Measurements from ENCODE around the gene MAG.

MAG gene

DNA sequence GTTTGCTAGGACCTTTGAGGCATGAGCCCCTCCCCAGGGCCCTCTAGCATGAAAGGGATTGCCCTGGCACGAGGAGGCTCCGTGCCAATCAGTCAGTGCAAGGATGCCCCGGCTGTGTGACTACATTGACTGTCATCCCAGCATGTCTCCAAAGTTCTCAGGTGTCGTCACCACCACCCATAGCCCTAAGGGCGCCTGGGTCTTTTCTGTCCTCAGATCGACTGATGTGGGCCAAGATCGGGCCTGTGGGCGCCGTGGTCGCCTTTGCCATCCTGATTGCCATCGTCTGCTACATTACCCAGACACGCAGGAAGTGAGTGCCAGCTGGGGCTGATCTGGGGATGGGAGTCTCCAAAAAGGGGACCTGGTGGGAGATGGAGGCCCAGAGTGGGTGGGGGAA is 18.4 kb downstream of the MAG start:
- TF ChIP-seq, protein P1, sequence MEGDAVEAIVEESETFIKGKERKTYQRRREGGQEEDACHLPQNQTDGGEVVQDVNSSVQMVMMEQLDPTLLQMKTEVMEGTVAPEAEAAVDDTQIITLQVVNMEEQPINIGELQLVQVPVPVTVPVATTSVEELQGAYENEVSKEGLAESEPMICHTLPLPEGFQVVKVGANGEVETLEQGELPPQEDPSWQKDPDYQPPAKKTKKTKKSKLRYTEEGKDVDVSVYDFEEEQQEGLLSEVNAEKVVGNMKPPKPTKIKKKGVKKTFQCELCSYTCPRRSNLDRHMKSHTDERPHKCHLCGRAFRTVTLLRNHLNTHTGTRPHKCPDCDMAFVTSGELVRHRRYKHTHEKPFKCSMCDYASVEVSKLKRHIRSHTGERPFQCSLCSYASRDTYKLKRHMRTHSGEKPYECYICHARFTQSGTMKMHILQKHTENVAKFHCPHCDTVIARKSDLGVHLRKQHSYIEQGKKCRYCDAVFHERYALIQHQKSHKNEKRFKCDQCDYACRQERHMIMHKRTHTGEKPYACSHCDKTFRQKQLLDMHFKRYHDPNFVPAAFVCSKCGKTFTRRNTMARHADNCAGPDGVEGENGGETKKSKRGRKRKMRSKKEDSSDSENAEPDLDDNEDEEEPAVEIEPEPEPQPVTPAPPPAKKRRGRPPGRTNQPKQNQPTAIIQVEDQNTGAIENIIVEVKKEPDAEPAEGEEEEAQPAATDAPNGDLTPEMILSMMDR (IDR thresholded peaks at IDR 0.05; ENCODE audit: borderline replicate concordance, control extremely low read depth, extremely low read depth, insufficient read depth, missing control alignments): no peak
- DNase-seq (ENCODE audit: low spot score): no peak
- in situ Hi-C loops (cut with MboI; ENCODE audit: low sequenced_read_pairs, unreplicated experiment): no loop called here

DNA sequence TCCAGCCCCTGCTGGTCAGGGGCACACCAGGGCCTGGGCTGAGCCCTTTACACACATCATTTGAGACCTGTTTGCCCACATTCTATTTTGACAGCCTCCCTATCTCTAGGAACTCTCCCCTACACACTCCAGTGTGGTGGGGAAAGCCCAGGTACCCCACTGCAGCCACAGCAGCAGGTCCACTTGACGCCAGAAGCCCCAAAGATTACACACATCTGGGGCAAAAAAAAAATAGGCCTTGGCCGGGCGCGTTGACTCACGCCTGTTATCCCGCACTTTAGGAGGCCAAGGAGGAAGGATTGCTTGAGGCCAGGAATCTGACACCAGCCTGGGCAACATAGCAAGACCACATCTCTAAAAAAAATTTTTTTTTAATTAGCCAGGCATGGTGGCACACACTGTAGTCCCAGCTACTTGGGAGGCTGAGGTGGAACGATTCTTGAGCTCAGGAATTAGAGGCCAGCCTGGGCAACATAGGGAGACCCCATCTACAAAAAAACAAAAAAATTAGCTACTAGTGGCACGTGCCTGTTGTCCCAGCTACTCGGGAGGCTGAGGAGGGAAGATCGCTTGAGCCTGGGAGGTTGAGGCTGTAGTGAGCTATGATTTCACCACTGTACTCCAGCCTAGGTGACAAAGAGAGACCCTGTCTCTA is 19.0 kb downstream of the MAG start:
- TF ChIP-seq, protein P1 (IDR thresholded peaks at IDR 0.05; ENCODE audit: borderline replicate concordance, control extremely low read depth, extremely low read depth, insufficient read depth, missing control alignments): no peak
- in situ Hi-C loops (cut with MboI; ENCODE audit: low sequenced_read_pairs, unreplicated experiment): no loop called here
- no peak for DNase-seq (ENCODE audit: low spot score)

DNA sequence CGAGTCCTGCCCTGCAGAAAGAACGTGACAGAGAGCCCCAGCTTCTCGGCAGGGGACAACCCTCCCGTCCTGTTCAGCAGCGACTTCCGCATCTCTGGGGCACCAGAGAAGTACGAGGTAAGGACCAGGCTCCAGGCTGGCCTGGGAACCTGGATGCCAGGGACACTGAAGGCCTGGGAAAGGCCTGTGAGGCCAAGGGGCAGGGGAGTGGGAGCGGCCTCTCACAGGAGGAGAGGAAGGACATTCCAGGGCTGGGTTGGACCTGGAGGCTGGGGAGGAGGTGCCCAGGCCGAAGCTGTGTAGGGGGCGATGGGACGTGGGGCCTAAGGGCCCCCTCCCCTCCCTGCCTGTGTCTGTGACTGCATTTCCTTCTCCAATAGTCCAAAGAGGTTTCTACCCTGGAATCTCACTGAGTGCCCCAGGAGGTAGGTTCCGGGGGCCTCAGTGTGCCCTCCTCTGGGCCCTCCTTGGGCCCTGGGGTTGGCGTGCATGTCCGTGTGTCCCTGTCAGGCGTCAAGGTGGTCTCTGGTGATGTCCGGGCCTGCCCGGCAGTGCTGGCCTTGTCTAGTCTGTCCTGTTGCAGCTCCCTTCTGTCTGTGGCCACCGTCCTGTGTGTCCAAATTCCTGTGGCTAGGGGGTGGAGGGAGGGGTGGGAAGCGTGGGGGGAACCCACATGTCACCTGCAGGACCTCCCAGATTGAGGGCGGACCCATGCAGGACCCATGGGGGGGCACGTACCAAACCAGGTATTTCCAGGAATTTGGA is 20.1 kb downstream of the MAG start:
- in situ Hi-C loops (cut with MboI; ENCODE audit: low sequenced_read_pairs, unreplicated experiment): no loop called here
- DNase-seq (ENCODE audit: low spot score): no peak
- TF ChIP-seq, protein P1 (IDR thresholded peaks at IDR 0.05; ENCODE audit: borderline replicate concordance, control extremely low read depth, extremely low read depth, insufficient read depth, missing control alignments): no peak

DNA sequence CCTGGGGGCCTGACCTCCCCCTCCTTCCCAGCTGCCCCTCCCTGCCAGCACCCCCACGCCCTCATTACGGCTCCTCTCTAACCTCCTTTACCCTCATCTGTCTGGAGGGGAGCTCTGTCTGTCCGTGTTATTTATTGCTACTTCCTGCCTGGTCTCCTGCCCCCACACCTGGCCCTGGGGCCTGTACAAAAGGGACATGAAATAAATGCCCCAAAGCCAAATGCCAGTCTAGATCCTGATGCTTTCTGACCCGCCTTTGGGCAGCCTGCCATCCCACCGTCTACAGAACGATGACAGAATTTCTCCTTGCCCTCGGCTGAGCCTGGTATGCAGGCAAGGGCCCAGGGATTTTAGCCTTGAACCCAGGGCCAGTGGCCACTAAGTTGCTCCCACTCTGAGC is 21.6 kb downstream of the MAG start:
- TF ChIP-seq, protein P1 (IDR thresholded peaks at IDR 0.05; ENCODE audit: borderline replicate concordance, control extremely low read depth, extremely low read depth, insufficient read depth, missing control alignments): no peak

DNA sequence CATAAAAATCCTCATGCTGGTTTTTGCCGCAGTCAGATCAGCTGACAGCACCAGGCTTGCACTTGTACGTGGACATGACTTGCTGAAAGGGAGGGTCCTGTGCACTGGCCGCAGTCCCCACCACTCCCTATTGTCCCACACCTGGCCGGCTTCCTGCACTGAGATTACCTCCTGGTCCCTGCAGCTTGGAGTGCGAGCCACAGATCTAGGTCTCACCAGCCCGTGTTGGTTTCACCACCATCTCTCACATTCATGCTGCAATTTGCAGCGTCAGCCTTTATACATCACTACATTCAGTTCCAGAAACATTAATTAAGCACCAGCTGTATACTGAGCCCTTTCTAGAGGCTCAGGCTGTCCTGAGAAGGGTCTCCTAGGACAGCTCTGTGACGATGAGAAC is 22.1 kb downstream of the MAG start:
- DNase-seq (ENCODE audit: low spot score): no peak
- in situ Hi-C loops (cut with MboI; ENCODE audit: low sequenced_read_pairs, unreplicated experiment): no loop called here
- TF ChIP-seq, protein P1 (IDR thresholded peaks at IDR 0.05; ENCODE audit: borderline replicate concordance, control extremely low read depth, extremely low read depth, insufficient read depth, missing control alignments): no peak

More for the DNA sequence above, 21.6 kb downstream of the MAG start:
- in situ Hi-C loops (cut with MboI; ENCODE audit: low sequenced_read_pairs, unreplicated experiment): no loop called here
- DNase-seq (ENCODE audit: low spot score): no peak

DNA sequence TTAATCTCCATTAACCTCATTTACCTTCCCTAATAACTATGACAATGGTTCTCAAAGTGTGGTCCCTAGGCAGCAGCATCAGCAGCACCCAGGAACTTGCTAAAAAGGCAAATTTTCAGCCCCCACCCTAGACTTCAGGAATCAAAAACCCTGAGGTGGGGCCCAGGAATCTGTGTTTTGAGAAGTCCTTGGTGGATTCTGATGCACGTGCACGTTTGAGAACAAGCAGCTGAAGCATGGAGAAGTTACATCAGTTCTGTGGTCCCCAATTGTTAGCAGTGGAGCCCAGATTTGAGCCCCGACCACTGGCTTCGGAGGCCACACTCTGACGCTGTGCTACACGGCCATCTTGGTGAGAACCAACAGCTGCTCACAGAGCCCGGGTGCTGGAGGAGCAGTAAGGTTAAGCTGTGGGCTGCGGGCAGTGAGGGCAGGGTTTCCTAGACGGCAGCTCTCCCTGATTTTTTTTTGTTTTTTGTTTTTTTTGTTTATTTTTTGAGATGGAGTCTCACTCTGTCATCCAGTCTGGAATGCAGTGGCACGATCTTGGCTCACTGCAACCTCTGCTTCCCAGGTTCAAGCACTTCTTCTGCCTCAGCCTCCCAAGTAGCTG is 23.0 kb downstream of the MAG start:
- in situ Hi-C loops (cut with MboI; ENCODE audit: low sequenced_read_pairs, unreplicated experiment): no loop called here
- DNase-seq (ENCODE audit: low spot score): no peak
- TF ChIP-seq, protein P1 (IDR thresholded peaks at IDR 0.05; ENCODE audit: borderline replicate concordance, control extremely low read depth, extremely low read depth, insufficient read depth, missing control alignments): no peak
